ENCODE results near the gene CTNND2. TPM values are rescaled to one million over a fixed set of nuclear protein-coding genes. Genes with fewer than 3 reads are reported as not detected.

Gene CTNND2
- total RNA-seq, 1 experiment from 2014 or later = 7.0 TPM

GRCh38 chr5:11564706-11565105, 339.5 kb downstream of the CTNND2 start:
- peaks cover 3% of the 10 kb centered on the region in 2 experiments; a peak in 2 of 4 replicates for H3K4me1 Mint-ChIP-seq
- no peak overlapping the region for H3K27ac Mint-ChIP-seq
- no peaks in the 10 kb centered on the region for H3K79me1 ChIP-seq (ENCODE audit: insufficient read depth, low read depth, low read length, poor library complexity, severe bottlenecking)
- H2BK12ac ChIP-seq (ENCODE audit: insufficient read length, low read depth, low read length) = no peak overlapping the region
- H3K9ac ChIP-seq (ENCODE audit: extremely low read depth, insufficient read length, low read length) = no peak overlapping the region
- no peak overlapping the region for H3T11ph ChIP-seq (ENCODE audit: low read length)
- H3K14ac ChIP-seq (ENCODE audit: insufficient read depth, low read length) = no peak overlapping the region
- no peaks in the 10 kb centered on the region for H3K27me3 ChIP-seq (ENCODE audit: insufficient read depth, low read length)
- H3K23me2 ChIP-seq (ENCODE audit: insufficient read length, low read depth, low read length, poor library complexity, severe bottlenecking) = no peaks in the 10 kb centered on the region
- H3K4ac ChIP-seq (ENCODE audit: low read depth, low read length) = no peak overlapping the region
- no peak overlapping the region for H3K4me3 Mint-ChIP-seq
- no peaks in the 10 kb centered on the region for H3K9me3 Mint-ChIP-seq
- H3K4me1 ChIP-seq (ENCODE audit: insufficient read depth, low read length) = no peaks in the 10 kb centered on the region
- no peak overlapping the region for H2BK5ac ChIP-seq (ENCODE audit: insufficient read length, low read length)
- no peak overlapping the region for H3K23ac ChIP-seq (ENCODE audit: insufficient read length, low read depth, low read length)
- H3K27me3 Mint-ChIP-seq (ENCODE audit: low read depth) = no peaks in the 10 kb centered on the region
- no peak overlapping the region for H2BK15ac ChIP-seq (ENCODE audit: low read depth, low read length)
- TF ChIP-seq, protein P1, sequence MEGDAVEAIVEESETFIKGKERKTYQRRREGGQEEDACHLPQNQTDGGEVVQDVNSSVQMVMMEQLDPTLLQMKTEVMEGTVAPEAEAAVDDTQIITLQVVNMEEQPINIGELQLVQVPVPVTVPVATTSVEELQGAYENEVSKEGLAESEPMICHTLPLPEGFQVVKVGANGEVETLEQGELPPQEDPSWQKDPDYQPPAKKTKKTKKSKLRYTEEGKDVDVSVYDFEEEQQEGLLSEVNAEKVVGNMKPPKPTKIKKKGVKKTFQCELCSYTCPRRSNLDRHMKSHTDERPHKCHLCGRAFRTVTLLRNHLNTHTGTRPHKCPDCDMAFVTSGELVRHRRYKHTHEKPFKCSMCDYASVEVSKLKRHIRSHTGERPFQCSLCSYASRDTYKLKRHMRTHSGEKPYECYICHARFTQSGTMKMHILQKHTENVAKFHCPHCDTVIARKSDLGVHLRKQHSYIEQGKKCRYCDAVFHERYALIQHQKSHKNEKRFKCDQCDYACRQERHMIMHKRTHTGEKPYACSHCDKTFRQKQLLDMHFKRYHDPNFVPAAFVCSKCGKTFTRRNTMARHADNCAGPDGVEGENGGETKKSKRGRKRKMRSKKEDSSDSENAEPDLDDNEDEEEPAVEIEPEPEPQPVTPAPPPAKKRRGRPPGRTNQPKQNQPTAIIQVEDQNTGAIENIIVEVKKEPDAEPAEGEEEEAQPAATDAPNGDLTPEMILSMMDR (conservative IDR thresholded peaks at IDR 0.05) = no peak
- H4K5ac ChIP-seq (ENCODE audit: insufficient read length, low read depth, low read length) = no peak overlapping the region
- H2AFZ ChIP-seq (ENCODE audit: low read length) = no peak overlapping the region
- no peak overlapping the region for H3K4me2 ChIP-seq (ENCODE audit: insufficient read depth, insufficient read length, low read length)
- no peaks in the 10 kb centered on the region for H3K9me3 ChIP-seq (ENCODE audit: control insufficient read depth, low read depth, low read length)
- no peak overlapping the region for H2AK5ac ChIP-seq (ENCODE audit: insufficient read length, low read length)
- H3K27ac ChIP-seq (ENCODE audit: insufficient read length, low read depth, low read length) = no peak overlapping the region
- H4K91ac ChIP-seq (ENCODE audit: insufficient read length, low read depth, low read length) = no peak overlapping the region
- H4K20me1 ChIP-seq (ENCODE audit: control insufficient read depth, insufficient read depth, insufficient read length) = no peaks in the 10 kb centered on the region
- DNase-seq = no peak
- H4K8ac ChIP-seq (replicated peaks; ENCODE audit: insufficient read length, low read depth, low read length) = no peak overlapping the region
- peaks cover 0 to 5% (median 2%) of the 10 kb centered on the region in 3 experiments; a peak in 2 of 7 replicates for H3K36me3 Mint-ChIP-seq (ENCODE audit: insufficient read depth in 1 of 3, low read depth in 3 of 3)
- WGBS (ENCODE audit: extremely low coverage, insufficient read length, low lambda C conversion rate) = no CpG with 5 or more reads among the region's 12 CpGs
- H3K18ac ChIP-seq (ENCODE audit: insufficient read length, low read depth, low read length) = no peak overlapping the region
- H2BK120ac ChIP-seq (ENCODE audit: low read depth, low read length, poor library complexity, severe bottlenecking) = no peak overlapping the region
- no peak overlapping the region for H3K56ac ChIP-seq (ENCODE audit: insufficient read length, low read depth, low read length)
- H2BK20ac ChIP-seq (ENCODE audit: low read depth, low read length, poor library complexity, severe bottlenecking) = no peak overlapping the region
- no peaks in the 10 kb centered on the region for H3K79me2 ChIP-seq (ENCODE audit: insufficient read depth, low read length)
